Fibroblast of peridontal ligament (primary cell): ENCODE measurements around the gene DNAI2.

Experiments
- DNase-seq: peaks from one replicate; pipeline ENCODE4 v3.0.0-alpha.2; 2010; ENCODE audit errors: extremely low read depth

Gene DNAI2, protein sequence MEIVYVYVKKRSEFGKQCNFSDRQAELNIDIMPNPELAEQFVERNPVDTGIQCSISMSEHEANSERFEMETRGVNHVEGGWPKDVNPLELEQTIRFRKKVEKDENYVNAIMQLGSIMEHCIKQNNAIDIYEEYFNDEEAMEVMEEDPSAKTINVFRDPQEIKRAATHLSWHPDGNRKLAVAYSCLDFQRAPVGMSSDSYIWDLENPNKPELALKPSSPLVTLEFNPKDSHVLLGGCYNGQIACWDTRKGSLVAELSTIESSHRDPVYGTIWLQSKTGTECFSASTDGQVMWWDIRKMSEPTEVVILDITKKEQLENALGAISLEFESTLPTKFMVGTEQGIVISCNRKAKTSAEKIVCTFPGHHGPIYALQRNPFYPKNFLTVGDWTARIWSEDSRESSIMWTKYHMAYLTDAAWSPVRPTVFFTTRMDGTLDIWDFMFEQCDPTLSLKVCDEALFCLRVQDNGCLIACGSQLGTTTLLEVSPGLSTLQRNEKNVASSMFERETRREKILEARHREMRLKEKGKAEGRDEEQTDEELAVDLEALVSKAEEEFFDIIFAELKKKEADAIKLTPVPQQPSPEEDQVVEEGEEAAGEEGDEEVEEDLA

DNA sequence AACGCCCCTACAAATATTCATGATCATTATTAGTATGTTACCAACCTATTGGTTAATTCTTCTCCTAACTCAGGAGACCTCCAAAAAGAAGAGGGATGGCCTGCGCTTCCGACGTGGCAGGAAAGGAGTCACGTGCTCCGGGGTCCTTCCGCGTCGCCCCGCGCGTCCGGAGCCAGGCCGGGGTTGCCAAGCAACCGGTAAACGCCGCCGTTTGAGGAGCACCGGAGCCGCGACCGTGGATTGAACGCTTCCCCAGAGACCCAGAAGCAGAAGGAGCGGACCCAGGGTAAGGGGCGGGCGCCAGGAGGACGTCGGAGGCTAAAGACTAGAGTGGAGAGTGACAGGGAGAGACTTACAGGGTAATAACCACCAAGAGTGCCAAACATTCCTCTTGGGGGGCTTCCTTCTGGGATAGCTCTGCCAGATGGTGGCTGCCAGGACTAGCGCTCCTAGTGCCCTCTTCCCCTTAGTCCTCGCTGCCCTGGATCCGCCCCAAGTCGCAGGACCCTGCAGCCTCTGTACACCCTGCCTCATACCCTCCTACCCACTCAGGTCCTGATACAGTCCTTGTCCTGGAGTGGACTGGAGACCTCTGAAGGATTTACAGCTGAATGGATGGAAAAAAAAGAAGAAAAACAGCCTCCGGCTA is at the start of gene DNAI2:
DNAI2 (plus strand) TSS at position 175 of the 649 bp plus-strand sequence. CDS start 7,584 bp downstream, outside the sequence.
- no peak for DNase-seq

DNA sequence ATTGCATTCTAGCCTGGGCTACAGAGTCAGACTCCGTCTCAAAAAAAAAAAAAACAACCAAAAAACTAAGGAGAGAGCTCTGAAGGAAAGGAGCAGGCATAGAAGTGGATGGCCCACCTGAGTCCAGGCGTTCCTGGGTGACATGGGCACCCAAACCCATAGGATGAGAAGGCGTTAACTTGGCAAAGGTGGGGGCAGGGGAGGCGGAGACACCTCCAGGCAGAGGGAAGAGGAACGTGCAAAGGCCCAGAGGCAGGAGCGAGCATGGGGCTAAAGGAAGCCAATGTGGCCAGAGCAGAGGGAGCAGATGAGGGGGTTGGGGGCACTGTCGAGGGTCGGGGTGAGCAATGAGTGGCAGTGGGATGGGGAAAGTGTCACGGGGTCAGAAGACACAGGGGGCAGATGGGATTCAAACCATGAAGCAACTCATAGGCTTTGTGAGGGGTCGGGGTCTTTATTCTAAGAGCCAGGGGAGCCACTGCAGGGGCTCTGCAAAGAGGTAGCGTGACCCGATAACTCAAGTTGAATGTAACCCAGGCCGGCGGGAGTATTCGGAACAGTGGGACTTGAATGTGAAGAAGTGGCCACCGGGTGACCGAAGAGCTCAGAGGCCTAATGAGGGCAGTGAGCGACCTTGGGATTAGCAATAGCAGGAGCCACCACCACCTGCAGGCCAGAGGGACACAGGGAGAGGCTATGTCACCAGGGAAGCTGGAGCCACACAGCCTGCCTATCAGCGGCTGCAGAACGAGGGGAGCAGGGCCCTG is 48.9 kb upstream of the DNAI2 start:
- DNase-seq = no peak

DNA sequence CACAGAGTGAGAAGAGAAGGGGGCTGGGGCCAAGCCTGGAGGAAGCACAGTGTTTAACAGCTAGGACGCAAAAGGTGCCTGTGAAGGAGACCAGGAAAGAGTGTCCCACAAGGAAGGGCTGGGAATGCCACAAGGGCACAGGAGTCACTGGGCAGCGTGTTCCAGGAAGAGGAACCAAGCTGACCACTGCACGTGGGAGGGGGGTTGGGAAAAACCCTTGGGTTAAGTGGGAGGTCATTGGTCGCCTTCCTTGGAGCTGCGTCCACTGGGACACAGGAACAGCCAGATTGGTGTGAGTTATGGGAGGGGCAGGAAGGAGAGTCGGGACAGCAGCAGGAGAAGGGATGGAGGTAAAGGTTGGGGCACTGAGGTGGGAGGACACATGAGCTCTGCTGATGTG is 47.8 kb upstream of the DNAI2 start:
- no peak for DNase-seq

DNA sequence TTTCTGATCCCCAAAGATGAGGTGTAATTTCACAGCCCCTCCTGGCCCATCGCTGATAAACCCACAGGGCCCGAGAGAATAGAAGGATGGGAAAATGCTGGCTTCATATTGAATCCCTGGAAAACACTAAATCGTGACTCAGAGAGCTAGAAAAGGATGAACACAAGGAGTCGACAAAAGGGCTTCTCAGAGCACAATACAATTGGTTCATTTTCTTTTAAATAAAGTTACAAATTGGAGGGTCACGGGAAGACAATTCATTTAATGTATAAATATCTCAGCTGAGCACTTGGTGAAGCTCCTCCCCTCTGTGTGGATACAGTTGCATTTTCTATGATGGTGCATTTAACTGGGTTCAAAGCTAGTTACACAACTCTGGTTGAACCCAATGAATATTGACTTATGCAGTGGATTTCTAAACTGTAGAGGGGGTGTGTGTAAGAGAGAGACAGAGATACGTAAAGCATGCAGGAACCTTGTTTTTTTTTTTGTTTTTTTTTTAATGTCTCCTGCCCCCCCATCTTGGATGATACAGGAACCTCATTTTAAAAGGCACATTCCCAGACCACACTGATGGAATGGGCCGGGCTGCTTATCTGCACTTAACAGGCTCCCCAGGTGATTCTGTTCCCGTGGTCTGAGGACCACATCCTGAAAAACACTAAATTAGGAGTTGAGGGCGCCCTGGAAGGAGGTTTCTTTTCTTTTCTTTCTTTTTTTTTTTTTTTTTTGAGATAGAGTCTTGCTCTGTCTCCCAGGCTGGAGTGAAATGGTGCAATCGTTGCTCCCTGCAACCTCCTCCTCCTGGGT is 46.6 kb upstream of the DNAI2 start:
- no peak for DNase-seq

DNA sequence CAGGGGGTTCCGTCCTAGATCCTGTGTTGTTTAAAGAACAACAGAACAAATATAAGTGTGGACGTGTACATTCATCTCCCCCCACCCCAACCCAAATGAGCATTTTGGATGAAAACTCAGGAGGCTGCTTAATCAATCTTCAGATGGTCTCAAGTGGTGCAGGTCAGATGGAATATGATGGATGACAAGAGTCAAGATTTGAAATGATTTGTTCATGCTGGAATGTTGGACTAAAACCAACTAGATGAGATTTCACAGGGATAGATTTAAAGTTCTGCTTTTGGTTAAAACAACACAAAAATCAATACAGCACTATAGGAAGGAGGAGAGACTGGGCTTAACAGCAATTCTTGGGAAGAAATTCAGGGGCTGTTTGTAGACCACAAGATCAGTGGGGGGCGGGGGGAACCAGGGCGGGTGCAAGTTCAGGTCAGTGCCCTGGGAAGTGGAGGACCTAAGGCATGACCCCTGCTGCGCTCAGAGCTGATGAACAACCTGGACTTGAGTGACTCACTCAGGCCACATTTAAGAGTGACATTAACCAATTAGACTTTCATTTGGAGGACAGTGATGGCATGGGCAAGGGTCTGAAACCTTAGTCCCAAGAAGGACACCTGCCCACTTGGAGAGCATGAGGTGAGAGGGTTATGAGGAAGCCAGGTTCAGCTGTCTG is 45.6 kb upstream of the DNAI2 start:
- DNase-seq = no peak

DNA sequence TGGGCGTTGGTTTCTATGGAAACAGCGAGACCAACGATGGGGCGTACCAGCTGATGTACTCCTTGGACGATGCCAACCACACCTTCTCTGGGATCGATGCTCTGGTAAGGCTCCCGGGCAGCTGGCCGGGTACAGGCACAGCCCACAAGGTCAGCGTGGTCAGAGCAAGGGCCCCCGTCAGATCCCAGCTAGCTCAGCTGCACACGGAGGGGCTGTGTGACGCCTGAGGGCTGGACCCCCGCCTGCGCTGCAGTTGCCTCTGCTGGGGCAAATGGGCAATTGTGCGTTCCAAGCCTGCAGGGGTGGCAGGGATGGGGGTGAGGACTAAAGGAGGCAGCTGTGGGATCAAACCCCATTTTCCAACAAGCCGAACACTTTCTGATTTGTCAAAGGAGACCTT is 43.1 kb upstream of the DNAI2 start:
- DNase-seq = no peak

DNA sequence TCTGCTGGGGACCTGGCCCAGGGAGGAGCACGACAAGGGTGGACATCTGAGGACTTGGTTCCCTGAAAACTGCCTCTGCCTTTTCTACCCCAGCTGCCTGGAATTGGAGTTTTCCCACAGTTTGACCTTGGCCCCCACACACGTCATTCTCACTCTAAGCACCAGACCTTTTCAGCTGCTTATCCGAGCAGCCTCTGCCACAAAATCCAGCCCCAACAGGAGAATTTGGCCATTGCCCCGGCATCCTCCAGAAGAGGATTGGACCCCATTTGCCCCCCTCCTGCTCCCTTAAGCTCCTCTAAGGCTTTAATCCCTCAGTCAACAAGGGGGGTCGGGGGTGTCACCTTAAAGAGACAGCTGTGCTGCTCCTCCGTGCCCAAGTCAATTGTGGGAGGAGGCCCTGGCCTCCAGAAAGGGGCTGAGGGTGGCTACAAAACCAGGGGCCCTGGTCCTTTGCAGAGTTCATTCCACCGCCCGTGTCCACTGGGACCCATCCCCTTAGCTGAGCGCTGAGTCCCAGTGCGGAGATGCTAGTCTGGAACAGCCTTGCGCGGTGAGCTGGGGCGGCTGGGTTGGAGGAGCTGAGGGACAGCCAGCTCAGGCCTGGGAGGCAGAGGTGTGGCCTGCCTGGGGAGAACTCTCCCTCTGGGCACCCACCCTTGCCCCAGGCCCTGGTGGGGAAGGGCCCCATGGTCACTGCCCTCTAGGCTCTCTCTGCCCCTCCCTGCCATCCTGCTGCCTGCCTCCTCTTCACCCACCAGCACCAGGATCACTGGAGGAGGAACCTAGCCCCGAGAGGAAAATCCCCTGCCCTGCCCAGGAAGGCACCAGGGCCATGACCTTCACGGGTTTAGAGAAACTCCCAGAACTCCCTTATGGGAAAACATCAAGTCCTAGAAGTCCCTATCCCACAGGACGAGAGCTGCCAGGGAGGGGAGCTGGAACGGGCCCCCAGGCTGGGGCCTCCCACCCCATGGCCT is 41.8 kb upstream of the DNAI2 start:
- DNase-seq = no peak

DNA sequence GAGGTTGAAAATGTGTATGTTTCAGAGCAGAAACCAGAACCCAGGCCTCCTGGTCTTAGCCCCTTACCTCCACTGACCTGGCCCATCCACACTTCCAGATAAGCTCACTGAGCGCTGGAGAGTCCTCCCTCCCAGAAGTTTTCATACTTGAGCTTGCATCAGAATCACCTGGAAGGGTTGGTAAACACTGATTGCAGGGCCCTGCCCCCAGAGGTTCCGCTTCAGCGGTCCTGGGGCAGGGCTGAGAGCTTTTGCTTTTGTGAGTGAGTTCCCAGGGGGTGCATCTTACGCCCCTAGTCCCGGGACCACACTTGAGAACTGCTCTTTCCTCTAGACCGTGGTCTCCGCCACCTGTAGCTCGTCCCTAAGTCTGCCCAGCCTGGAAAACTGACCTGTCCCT is 40.1 kb upstream of the DNAI2 start:
- DNase-seq = no peak

DNA sequence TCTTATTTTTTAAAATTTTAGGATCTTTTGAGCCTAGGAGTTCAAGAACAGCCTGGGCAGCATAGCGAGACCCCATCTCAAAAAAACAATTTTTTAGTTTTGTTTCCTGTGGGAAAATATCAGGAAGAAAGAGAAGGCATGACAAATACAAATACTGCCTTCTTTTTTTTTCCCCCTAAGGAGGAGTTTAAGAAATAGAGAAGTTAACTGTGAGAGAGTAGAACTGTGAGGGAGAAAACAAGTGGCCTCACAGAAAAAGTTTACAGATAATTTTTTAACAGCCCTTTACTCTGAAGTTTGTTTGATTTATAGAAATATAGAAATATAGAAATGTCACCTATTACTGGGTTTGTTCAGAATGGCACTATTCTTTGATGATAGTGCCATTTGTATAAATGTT is 39.5 kb upstream of the DNAI2 start:
- no peak for DNase-seq

DNA sequence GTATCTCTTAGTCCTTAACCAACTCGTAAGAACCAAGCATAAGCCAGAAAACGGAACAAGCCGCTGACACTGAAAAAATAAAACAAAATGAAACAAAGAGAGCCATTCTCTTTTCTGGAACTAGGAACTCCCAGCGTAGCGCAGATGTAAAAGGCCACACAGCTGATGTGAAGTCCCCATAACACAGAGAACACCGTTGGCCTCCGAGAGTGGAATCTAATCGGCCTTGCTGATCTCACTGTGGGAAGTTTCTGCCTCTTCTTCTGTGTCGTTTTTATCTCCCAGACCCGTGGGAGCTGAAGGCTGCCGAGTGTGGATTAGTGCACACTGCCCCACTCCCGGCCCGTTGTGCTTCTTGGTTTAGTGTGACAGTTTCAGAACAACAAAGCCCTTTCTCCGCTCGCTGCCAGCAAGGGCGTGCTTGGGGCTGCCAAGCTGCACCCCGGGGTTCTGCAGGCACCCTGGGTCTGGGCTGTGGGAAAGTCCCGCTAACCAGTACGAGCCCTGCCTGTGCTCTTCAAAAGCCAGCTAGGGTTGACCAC is 38.9 kb upstream of the DNAI2 start:
- DNase-seq = peak; percentile 8

DNA sequence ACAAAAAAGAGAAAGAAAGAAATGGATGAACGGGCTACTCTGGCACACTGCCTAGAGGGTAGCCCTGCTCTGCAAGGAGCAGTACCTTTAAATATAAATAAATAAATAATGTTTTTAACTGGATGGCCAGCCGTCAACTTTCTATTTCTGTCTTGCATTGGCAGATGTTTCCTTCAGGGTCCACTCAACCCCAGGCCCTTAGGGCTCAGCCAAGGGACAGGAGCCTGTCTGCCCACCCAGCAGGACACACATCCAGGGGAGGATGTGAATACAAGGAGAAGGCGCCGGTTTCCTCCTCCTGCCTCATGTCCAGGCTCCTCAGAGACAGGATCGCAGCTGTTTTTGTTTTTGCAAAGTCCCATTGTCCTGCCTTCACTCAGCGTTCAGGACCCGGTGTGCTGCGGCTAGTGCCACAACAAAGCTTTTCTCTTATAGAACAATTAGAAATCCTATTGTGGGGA is 38.1 kb upstream of the DNAI2 start:
- no peak for DNase-seq

DNA sequence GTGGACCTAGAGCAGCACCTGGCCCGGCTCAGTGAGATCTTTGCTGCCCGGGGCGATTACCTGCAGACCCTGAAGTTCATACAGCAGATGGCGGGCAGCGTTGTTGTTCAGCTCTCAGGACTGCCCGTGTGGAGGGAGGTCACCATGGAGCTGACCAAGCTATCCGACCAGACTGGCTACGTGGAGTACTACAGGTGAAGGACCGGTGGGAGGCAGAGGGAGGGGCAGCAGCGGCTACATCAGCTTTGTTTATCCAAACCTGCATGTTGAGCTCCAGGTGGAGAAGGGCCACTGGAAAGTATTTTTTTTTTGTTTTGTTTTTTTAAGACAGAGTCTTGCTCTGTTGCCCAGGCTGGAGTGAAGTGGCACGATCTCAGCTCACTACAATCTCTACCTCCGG is 36.7 kb upstream of the DNAI2 start:
- DNase-seq = no peak

DNA sequence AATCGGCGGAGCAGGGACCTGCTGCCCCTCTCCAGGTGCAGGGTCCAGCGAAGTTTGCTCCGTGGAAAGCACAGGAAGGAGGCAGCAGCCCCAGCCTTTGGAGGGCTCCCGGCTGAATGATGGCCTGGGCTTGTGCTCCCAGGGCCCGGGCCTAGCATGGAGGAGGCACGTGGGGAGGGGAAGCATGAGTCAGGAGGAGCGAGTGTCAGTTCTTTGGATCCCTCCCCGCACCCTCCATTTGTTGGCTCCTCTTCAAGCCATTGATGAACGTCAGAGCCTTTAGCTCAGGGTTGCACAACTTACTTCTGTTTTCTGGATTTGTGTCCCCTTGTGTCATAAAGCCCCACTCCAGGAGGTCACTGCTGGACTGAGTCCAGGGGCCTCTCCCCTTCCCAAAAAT is 34.9 kb upstream of the DNAI2 start:
- peak; percentile 18 for DNase-seq

DNA sequence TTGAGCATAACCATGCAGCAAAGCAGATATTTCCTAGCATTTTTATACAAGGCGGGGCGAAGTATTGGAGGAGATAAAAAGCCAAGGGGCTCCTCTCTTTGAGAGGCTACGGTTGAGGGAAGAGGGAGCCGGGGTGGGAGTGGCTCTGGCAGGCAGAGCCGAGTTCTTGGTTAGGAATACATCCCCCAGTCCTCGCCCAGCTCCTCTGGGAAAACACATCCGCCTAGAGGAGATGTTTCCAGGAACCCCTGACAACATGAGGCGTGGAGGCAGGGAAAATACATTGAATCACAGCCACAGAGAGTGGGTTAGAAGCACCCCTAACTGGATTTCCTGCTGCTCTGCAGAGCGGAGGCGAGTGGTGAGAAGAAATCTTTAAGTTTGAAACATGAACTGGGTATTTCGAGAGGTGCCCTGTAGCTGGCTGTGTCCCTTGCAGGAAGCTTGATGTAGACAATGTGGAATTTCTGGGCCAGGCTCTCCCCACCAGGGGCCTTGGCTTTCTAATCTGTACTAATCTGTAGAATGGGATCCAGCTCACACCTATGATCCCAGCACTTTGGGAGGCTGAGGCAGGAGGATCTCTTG is 33.3 kb upstream of the DNAI2 start:
- peak; percentile 28 for DNase-seq

DNA sequence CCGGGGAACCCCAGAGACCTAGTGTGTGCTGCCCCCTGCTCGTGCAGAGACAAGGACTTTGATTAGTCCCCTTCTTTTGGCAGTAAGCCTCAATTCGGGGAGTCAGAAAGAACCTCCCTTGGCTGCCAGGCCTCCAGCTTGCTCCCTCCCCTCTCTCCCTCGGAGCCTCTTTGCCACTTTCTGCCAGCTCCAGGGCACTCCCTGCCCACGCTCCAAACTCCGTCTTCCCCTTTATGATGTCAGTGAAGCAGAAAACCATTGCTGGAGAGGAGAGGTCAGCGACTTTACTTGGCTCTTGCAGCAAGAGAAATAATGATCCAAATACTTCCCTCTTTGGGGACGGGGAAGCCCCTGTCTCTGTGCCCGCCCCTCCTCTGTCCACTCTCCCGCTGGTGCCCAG is 32.6 kb upstream of the DNAI2 start:
- DNase-seq = peak; percentile 4

DNA sequence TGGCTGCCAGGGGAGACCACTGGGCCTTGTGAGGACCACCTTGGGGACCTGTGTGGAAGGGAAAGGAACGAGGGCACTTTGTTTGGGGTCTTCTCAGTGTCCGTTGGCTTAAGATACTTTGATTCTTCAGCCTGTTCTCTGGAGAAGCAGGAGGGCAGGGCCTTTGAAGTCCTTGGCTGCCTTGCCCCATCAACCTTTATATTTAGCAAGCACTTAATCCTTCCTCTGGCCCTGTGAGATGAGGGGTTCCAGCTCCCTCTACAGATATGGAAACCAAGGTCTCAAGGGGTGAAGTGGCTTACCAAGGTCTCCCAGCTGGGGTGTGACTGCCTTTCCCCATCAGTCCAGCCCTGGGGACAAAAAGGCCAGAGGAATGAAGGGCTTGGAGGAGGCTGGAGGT is 32.2 kb upstream of the DNAI2 start:
- no peak for DNase-seq

DNA sequence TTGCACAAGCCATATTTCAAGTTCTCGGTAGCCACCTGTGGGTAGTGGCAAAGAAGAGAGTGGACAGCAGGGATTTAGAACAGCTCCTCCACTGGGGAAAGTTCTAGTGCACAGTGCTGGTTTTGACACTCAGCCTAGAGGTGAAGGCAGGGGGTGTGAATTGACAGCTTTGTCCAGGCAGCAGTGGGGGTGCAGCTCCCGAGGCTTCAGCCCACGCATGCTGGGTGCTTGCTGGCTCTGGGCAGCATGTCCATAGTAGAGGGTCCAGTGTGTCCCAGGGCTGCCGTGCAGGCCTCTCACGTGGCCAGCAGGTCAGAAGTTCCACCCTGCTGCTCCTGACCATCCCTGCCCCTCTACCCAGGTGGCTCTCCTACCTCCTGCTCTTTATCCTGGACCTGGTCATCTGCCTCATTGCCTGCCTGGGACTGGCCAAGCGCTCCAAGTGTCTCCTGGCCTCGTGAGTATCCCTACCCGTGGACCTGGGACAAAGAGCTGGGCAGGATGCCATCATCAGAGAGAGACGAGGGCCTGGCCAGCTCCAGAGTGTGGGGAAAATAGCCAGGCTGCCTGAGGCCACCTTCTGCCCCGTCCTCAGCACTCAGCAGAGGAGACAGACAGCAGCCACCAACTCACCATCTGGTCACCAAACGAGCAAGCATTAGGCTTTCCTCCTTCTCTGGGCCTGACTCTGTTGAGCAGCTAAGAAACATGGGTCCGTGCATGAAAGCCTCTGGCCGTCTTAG is 30.9 kb upstream of the DNAI2 start:
- DNase-seq = no peak

DNA sequence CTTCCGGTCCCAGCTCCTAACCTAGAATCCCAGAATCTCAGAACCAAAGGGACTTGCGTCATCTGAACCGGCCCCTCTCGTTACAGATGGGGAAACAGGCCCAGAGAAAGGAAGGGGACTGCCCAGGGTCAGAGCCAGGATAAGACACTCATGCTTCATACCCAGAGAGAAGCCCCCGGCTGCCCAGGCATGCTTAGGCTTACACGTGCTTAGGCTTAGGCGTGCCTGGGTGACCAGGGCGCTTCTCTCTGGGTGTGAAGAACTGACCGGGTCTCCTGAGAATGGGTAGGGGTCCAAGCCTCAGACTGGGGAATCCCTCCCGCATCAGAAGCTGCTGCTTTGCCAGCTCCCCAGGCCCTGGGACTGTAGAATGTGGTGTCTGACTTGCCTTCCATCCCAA is 29.9 kb upstream of the DNAI2 start:
- DNase-seq = no peak
